ENCODE data around the gene ARHGEF1.

GRCh38 chr19:41910240-41910991 is 27.4 kb downstream of the ARHGEF1 start:
- TF ChIP-seq CTCF (IDR thresholded peaks at IDR 0.05) (no peak), POLR2AphosphoS5 (IDR thresholded peaks at IDR 0.05; ENCODE audit: low read depth, low read length) (no peak), REST (IDR thresholded peaks at IDR 0.05; ENCODE audit: insufficient read depth in 1 of 2, low read depth in 2 of 2, low read length in 1 of 2) (no peak)

Data from Panc1 (cell line).